Skin of body (tissue), 2 donors: ENCODE results near the gene THSD4. TPM values are rescaled to one million over a fixed set of nuclear protein-coding genes. Genes with fewer than 3 reads are reported as not detected.

Experiments
- DNase-seq: peaks from one replicate; lab custom pipeline; 2025; lab: John Stamatoyannopoulos, UW
- total RNA-seq: library from RNA; depleted of rRNA; stranded (reverse); fragments of >200 nt; gene quantifications from one replicate; pipeline ENCODE4 v1.2.3, GENCODE V29; 2014

THSD4 gene
- total RNA-seq, 1 donor from 2014 or later = 24.3 TPM

GRCh38 chr15:71097890-71098289 is 17.4 kb upstream of the THSD4 start:
- no peak for DNase-seq

DNA sequence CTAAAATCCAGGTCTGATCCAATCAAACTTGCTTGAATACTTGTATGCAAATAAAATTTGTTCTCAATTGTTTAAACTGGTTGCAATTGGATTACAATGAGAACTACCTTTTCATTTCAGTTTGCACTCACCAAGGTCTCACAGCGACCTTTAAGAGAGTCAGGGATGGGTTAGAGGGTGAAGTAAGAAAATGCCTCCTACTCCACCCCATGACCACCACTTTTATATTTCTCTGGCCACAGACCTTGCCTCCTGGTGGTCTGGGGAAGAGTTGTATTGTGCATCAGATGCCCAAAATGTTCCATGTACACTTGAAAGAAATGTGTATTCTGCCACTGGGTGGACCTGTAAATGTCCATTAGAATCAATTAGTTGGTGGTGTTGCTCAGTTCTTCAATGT is 16.4 kb upstream of the THSD4 start:
- no peak for DNase-seq

GRCh38 chr15:71103102-71103676 is 12.1 kb upstream of the THSD4 start:
- DNase-seq = no peak

DNA sequence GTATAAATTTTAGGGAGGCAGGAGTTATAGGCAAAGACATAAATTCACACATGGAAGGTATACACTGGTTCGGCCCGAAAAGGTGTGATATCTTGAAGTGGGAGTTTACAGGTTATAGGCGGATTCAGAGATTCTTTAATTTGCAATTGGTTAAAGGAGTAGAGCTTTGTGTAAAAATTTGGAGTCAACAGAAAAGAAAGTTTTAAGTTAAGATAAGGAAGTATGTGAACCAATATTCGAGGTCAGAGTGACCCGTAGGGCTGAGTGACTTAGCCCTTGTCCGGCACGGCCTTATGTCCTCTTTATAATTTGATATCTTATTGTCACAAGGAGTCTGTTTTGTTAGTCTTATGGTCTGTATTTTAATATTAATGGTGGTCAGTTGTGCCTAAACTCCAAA is 10.6 kb upstream of the THSD4 start:
- DNase-seq = no peak

GRCh38 chr15:71105444-71105843 is 9.8 kb upstream of the THSD4 start:
- DNase-seq = no peak

DNA sequence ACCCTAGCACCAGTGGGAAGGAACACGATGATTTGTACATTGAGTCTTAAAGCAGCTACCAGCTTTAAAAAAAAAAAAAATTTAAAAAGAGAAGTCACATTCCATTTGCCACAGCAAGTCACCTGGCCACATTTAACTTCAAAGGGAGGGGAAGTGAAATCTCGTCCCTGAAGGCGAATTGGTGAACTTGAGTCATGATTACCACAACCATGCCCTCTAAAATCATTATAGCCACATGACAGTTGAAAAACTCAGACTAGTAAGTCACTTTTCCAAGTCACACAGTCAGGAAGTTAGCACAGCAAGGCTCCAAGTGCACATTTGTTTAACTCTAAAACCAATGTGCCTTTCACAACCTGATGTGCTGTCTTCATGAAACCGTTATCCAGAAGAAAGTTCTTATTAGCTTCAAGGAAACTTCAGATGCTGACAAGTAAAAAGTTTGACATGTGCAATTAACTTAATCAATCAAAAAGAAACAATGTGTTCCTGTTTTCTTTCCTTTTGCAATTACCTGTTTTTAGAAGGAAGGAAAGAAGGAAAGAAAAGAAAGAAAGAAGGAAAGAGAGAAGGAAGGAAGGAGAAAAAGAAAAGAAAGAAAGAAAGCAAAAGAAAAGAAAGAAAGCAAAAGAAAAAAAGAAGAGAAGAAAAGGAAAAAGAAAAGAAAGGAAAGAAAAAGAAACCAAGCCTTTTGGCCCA is 8.3 kb upstream of the THSD4 start:
- no peak for DNase-seq

GRCh38 chr15:71107501-71107815 is 7.8 kb upstream of the THSD4 start:
- no peak for DNase-seq

DNA sequence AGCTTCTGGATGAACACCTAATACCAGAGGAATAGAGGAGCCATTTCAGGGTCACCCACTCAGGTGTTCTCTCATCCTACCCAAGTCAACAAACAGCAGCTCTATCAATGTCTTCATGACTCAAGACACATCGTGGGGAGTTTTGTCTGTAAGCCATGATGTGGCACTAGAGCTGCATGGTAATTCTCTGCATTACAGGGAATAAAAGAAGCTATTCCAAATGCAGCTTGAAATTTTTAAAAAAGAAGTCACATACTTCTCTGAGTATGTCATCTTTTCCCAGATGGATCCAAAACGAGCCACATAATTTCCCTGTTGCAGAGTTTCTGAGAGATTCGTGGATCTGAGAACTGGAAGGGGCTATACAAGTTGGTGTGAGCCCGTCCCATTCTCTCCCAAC is 6.1 kb upstream of the THSD4 start:
- peak; percentile 73 for DNase-seq

DNA sequence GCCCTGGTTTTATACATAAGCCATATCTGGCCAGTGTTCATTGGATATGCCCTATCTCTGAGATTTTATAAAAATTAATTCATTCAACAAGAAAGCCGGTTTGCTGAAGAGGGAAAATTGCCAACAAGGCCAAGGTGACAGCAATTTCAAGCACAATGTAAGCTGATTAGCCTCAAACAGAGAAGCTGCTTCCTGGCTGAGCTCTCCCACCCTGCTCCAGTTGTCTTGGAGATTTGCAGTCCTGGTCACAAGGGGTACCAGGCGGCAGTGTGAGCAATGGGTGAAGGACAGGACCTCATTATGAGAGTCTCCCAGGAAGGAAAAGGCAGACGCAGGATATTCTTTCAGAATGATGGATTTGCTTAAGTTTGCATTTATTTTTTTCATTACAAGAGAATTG is 5.4 kb upstream of the THSD4 start:
- DNase-seq = no peak

- DNase-seq = no peak
Observed at GRCh38 chr15:71110405-71111180, 4.7 kb upstream of the THSD4 start.

DNA sequence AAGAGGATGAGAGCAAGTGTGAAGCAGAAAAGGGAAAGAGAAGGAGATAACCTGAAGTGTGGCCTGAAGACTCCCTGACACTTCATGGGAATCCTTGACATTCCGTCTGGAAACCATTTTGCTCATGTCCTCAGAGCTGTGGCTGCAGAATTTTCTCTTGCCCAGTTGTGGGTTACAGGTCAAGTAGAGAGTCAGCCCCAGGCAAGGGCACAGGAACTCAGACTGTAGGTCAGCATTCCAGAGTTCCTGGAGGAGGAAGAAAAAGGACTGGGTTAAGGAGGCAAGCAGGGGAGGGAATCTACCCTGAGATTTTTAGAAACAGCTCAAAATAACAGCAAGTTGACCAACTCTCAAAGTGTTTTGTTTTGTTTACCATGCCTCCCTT is 4.1 kb upstream of the THSD4 start:
- no peak for DNase-seq

DNA sequence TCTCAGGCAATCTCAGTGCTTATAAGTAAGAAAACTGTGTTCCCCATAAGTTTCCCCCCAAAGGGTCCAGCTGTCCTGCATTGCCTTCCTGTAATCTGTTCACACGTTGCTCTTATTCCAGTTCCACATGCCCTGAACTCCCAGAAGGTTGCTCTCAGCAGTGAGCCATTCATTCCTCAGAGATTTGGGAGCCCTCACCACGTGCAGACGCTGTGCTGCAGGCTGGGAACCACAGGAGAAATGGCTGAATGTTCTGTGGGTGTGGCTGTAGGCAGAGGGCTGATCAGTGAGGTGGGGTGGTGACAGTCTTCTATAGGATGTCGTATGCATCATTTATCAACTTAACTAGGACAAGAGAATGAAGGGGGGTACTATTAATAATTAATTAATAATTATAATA is 3.3 kb upstream of the THSD4 start:
- no peak for DNase-seq

- no peak for DNase-seq
Observed at GRCh38 chr15:71112429-71112828, 2.8 kb upstream of the THSD4 start.

GRCh38 chr15:71114066-71114680 is 1.1 kb upstream of the THSD4 start:
- no peak for DNase-seq

GRCh38 chr15:71115567-71116351 is 488 bp downstream of the THSD4 start:
- DNase-seq = peak; percentile 17

DNA sequence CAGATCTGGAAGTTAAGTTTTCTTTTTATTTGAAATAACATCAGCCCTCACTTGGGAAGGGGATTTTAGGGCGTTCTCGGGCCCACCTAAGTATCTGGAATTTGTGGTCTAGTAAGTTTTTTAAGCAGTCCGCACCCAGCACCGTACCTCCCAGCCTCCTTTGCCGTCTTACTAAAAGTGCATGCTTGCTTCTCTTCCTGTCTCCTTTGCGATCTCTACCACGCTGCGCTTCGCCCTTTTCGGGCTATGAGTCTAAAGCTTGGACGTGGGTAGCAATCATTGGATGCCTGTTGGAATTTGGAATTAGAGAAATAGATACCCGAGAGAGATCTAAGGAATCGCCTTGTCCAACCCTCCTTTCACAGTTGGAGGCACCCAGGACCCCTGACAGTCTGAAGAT is 1.1 kb downstream of the THSD4 start:
- no peak for DNase-seq

GRCh38 chr15:71116942-71117341 is 1.7 kb downstream of the THSD4 start:
- DNase-seq = no peak

- DNase-seq = no peak
Observed at GRCh38 chr15:71117714-71118305, 2.5 kb downstream of the THSD4 start.

DNA sequence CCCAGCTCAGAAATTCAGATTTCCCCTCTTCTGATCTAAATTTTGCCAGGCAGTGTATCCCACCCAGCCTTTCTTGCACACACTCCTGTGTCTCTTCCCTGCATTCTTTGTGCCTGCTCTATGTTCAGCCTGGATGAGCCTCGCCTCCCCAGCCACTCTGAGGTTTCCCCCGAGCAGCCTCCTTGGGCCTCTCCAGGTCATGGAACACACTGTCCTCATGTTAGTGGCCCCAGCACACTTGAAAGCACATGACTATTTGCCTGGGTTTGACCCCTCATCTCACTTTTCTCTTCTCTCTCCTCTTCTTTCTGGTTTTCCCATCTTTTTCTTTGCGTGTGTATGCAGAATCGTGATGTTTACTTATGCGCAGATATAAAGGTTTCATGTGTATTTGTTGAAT is 3.1 kb downstream of the THSD4 start:
- no peak for DNase-seq

DNA sequence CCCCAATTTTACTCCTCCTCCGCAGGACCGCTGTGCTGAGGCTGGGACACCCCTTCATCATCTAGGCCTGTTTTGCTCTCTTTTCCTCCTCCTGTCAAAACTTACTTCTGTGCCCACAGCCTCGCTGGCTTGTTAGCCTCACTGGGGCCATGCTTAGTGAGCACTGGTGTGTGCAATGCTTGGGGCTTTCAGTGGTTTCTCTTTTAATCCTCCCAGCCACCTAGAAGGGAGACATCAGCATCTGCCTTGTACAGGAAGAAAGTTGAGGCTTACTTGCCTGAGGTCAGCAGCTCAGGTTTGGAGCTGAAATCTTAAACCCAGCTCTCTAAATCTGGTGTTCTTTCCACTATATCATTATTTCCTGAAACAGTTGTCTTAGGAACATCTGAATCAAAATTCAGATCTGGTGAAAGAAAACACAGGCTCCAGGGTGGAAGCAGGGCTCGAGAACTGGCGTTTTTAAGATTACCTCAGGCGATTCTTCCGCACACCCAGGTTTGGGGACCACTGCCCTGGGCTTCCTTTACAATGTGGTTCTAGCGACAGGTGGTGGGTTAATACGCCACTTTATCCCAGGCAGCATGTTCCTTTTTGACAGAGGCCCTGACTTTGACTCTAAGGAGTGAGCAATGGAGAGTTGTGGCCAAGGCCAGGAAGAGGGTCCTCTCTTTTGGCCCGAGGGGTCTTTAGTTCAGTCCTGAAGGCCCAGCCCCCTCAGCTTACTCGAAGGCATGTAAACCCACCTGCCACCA is 3.8 kb downstream of the THSD4 start:
- DNase-seq = no peak
